Measurements from ENCODE around the gene HOXD9.

The HOXD9 gene

GRCh38 chr2:176169711-176170110, 47.2 kb downstream of the HOXD9 start:
- no peak for DNase-seq

GRCh38 chr2:176170602-176171305, 48.2 kb downstream of the HOXD9 start:
- DNase-seq: no peak

- DNase-seq: no peak
Observed at GRCh38 chr2:176171351-176172006, 49.0 kb downstream of the HOXD9 start.

- DNase-seq: no peak
Observed at GRCh38 chr2:176172007-176172894, 49.7 kb downstream of the HOXD9 start.

DNA sequence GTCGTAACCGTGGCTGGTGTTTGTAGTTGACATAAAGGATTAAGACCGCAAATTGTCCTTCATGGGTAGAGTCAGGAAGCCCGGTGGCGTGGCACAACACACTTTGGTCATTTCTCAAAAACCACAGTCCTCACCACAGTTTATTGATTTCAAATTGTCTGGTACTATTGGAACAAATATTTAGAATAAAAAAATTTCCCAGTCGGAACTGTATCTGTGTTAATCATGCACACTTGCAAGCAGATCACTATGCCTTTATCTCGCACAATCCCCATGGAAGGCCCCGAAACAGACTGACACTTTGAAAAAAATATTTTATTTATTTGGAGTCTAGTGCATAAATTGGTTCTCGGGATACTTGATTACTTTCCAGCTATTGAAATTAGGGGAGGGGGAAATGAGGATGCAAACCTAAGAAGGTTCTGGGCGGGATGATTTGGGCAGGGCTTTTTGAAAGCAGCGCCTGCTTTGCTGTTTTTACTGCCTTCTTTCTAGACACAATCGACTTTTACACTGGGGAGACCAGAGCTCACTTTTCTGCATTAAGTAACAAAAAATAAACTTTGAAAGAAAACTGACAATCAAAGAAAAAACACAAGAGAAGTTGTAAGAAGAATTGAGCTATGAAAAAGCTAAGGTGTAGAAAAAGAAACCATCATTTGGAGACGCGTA, 50.5 kb downstream of the HOXD9 start:
- no peak for DNase-seq

DNA sequence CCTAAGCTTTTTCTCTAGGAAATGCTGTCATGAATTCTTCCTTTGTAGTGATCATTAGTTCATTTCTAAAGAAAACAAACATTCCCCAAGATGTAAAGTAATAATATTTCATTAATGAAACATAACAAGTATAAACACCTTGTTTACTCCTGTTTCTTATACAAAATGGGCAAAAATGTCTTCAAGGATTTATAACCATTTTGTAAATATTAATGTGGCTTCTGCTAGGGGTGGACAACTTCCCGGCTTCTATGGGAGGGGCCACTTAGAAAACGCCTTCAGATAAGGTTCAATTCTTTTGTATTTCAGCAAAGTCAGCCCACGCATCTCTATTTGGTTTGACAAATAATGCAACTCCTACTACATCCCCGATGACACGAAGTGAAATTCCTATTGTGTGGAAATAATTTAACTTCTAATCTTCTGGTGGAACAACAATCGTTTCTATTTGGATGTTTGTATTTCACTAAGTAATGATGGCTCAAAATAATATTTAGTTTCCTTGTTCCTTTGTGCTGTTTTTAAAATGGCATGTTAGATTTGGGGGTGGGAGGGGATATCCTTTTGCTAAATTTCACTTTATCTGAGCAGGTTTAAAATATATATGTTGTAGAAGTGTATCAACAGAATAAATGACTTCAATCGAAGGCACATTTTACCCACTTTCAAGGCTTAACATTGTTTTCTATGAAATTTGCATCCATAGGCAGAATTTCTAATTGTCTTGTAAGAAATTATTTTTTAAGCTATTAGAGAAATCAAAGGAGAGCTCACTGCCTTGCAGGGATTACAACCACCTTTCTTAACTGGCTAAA, 51.3 kb downstream of the HOXD9 start:
- DNase-seq: no peak

- no peak for DNase-seq
Observed at GRCh38 chr2:176174382-176174823, 51.9 kb downstream of the HOXD9 start.
